Suprapubic skin (tissue), 4 donors: ENCODE measurements around the gene ZNF473. TPM values are rescaled to one million over a fixed set of nuclear protein-coding genes. Genes with fewer than 3 reads are reported as not detected.

Source experiments
- DNase-seq, 2 donors: peaks; one replicate each; pipeline ENCODE4 v3.0.0-alpha.2; 2019; ENCODE audit warnings: low spot score in 2 of 2
- H3K27ac ChIP-seq: fragments of 200-600 bp; sonication (generic); one replicate; pipeline ENCODE4 v1.5.1; 2019
- H3K27me3 ChIP-seq: fragments of 200-600 bp; sonication (generic); one replicate; pipeline ENCODE4 v1.5.1; 2019
- H3K36me3 ChIP-seq: fragments of 200-600 bp; sonication (generic); one replicate; pipeline ENCODE4 v1.5.1; 2019
- H3K4me1 ChIP-seq: fragments of 200-600 bp; sonication (generic); one replicate; pipeline ENCODE4 v1.5.1; 2019
- H3K4me3 ChIP-seq: fragments of 200-600 bp; sonication (generic); one replicate; pipeline ENCODE4 v1.5.1; 2019; ENCODE audit warnings: mild to moderate bottlenecking
- H3K9me3 ChIP-seq: fragments of 200-600 bp; sonication (generic); one replicate; pipeline ENCODE4 v1.5.1; 2019
- CTCF ChIP-seq, 2 donors: fragments of 200-600 bp in 1 of 2; fragments of 450-650 bp in 1 of 2; sonication (generic) in 1 of 2; IDR thresholded peaks; one replicate each; pipeline ENCODE4 v1.5.1; 2016 to 2019; ENCODE audit warnings: antibody characterized with exemption in 2 of 2, mild to moderate bottlenecking in 1 of 2, moderate library complexity in 1 of 2
- EP300 ChIP-seq: sonication (generic); formaldehyde crosslinking; IDR thresholded peaks from one replicate; pipeline ENCODE4 v1.6.1; 2017; ENCODE audit warnings: antibody characterized with exemption
- POLR2A ChIP-seq, 2 donors: fragments of 450-650 bp; IDR thresholded peaks; one replicate each; pipeline ENCODE4 v1.6.1; 2017; ENCODE audit warnings: antibody characterized with exemption in 2 of 2, mild to moderate bottlenecking in 2 of 2, moderate library complexity in 2 of 2
- POLR2AphosphoS5 ChIP-seq, 3 donors: sonication (generic); formaldehyde crosslinking; IDR thresholded peaks; one replicate each; pipeline ENCODE4 v1.6.1; 2017; ENCODE audit warnings: antibody characterized with exemption in 3 of 3
- WGBS: methylation state at CpG from one replicate; pipeline ENCODE4 v1.1.5; 2018; 5-methylcytosine and 5-hydroxymethylcytosine counted together
- total RNA-seq, 4 donors: library from RNA; depleted of rRNA; stranded (reverse); fragments of >200 nt; gene quantifications; one replicate each; pipeline ENCODE4 v1.1.0, GENCODE V29; 2016

ZNF473 gene
- total RNA-seq, 4 donors from 2014 or later: 8.5 to 18.5 (median 12.2) TPM

GRCh38 chr19:50040967-50041366 lies 15.2 kb downstream of the ZNF473 start:
- Histone ChIP-seq H3K36me3 (peaks cover 91% of the 10 kb centered on the region), H3K4me3 (no peak overlapping the region), H3K27ac (no peak overlapping the region), H3K9me3 (peaks cover 18% of the 10 kb centered on the region), H3K4me1 (no peaks in the 10 kb centered on the region), H3K27me3 (no peaks in the 10 kb centered on the region)
- TF ChIP-seq CTCF (IDR thresholded peaks at IDR 0.05) (no peak), EP300 (no peak), POLR2A (IDR thresholded peaks at IDR 0.05) (no peak), POLR2AphosphoS5 (IDR thresholded peaks at IDR 0.05) (no peak)
- WGBS: 92% methylated on average over 6 of the region's 6 CpGs
- DNase-seq: no peak

DNA sequence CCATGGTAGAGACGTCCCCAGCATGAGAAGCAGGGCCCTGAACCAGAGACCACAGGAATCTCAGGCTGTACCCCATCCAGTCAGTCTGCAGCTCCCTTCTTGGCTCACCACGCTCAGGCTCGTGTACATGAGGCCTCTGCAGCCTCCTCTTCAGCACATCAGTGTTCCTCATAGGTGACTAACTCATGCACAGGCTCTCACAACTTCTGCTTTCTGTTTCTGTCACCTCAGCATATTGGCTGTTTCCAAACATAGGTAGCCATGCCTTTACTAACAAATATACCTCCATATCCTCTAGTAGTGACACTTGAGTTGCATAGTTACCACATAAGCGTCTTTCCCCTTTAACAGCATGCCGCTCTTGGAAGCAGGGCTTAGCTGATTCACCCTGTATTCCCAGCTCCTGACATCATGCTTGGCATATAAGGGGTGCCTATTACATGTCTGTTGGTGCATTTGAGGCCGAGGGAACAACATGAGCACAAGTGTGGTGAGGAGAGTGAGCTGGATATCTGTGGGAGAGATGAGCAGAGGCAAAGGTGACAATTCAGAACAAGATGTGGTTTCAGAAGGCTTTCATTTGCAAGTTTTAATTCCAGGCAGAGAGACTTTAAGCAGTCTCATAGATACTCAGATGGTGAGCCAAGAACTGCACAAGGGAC lies 16.7 kb downstream of the ZNF473 start:
- Histone ChIP-seq H3K36me3 (peaks cover 93% of the 10 kb centered on the region), H3K9me3 (peaks cover 24% of the 10 kb centered on the region)
- TF ChIP-seq POLR2AphosphoS5 (IDR thresholded peaks at IDR 0.05): no peak
- TF ChIP-seq POLR2A (IDR thresholded peaks at IDR 0.05): no peak
- TF ChIP-seq EP300: no peak
- no peak for TF ChIP-seq CTCF (IDR thresholded peaks at IDR 0.05)

GRCh38 chr19:50043967-50044366 lies 18.2 kb downstream of the ZNF473 start:
- H3K27me3 ChIP-seq: no peaks in the 10 kb centered on the region
- no peak for DNase-seq
- no peaks in the 10 kb centered on the region for H3K4me1 ChIP-seq
- TF ChIP-seq CTCF (IDR thresholded peaks at IDR 0.05): no peak
- H3K27ac ChIP-seq: no peak overlapping the region
- H3K9me3 ChIP-seq: peaks cover 24% of the 10 kb centered on the region
- no peak overlapping the region for H3K4me3 ChIP-seq
- peaks cover 87% of the 10 kb centered on the region for H3K36me3 ChIP-seq
- WGBS: 90% methylated on average over 2 of the region's 2 CpGs

More for the DNA sequence above, 16.7 kb downstream of the ZNF473 start:
- no peak overlapping the region for H3K27ac ChIP-seq
- no peaks in the 10 kb centered on the region for H3K4me1 ChIP-seq
- H3K27me3 ChIP-seq: no peaks in the 10 kb centered on the region
- DNase-seq: no peak
- H3K4me3 ChIP-seq: no peak overlapping the region
- 98% methylated on average over 6 of the region's 6 CpGs for WGBS

- 94% methylated on average over 7 of the region's 7 CpGs for WGBS
- H3K4me1 ChIP-seq: no peaks in the 10 kb centered on the region
- peaks cover 24% of the 10 kb centered on the region for H3K9me3 ChIP-seq
- no peak for TF ChIP-seq POLR2A (IDR thresholded peaks at IDR 0.05)
- no peak for TF ChIP-seq POLR2AphosphoS5 (IDR thresholded peaks at IDR 0.05)
- TF ChIP-seq CTCF (IDR thresholded peaks at IDR 0.05): no peak
- no peak for TF ChIP-seq EP300
- H3K36me3 ChIP-seq: peaks cover 77% of the 10 kb centered on the region
- H3K27me3 ChIP-seq: no peaks in the 10 kb centered on the region
- no peak for DNase-seq
- no peak overlapping the region for H3K4me3 ChIP-seq
- H3K27ac ChIP-seq: no peak overlapping the region
Observed at GRCh38 chr19:50044922-50045321, 19.1 kb downstream of the ZNF473 start.

- TF ChIP-seq EP300 (no peak), CTCF (IDR thresholded peaks at IDR 0.05) (peak in 1 of 2 donors; percentile 64)
- H3K4me1 ChIP-seq: peaks cover 14% of the 10 kb centered on the region
- DNase-seq: peak; percentile 73 to 85
- H3K9me3 ChIP-seq: peaks cover 24% of the 10 kb centered on the region
- no peak overlapping the region for H3K4me3 ChIP-seq
- H3K27me3 ChIP-seq: no peaks in the 10 kb centered on the region
- peaks cover 58% of the 10 kb centered on the region for H3K36me3 ChIP-seq
- 76% methylated on average over 14 of the region's 14 CpGs for WGBS
- no peak overlapping the region for H3K27ac ChIP-seq
Observed at GRCh38 chr19:50046649-50047503, 21.1 kb downstream of the ZNF473 start.
